Measurements from ENCODE around the gene LUC7L.

The LUC7L gene

GRCh38 chr16:187330-187729 lies 41.9 kb downstream of the LUC7L start:
- DNase-seq (ENCODE audit: low read depth), result no peak
- Histone ChIP-seq H3K27me3 (replicated peaks; ENCODE audit: control insufficient read depth, insufficient read depth, low read length) (no peaks in the 10 kb centered on the region), H3K9ac (ENCODE audit: low read length) (no peak overlapping the region), H3K4me1 (ENCODE audit: control insufficient read depth, insufficient read depth, low read length) (no peaks in the 10 kb centered on the region), H3K4me3 (ENCODE audit: low read length) (no peak overlapping the region), H3K36me3 (ENCODE audit: control insufficient read depth, insufficient read depth, low read length, severe bottlenecking) (peaks cover 51% of the 10 kb centered on the region), H3K9me3 (ENCODE audit: control insufficient read depth, low read length) (no peaks in the 10 kb centered on the region)

DNA sequence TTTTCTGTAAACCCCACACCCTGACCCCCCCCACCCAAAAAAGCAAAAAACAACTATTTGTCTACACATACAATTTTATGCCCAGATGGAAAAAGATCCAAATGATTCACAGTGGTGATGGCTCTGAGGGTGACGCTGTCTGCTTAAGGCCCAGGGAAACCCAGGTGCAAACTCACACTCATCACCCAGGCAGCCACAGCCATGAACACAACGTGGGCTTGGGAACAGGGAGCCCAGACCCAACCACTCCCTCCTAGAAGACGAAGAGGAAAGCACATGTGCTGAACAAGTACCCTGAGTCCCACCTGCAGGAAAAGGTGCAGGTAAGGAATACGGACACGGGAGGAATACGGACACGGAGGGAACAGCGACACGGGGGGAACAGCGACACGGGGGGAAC lies 43.6 kb downstream of the LUC7L start:
- H3K4me3 ChIP-seq (ENCODE audit: low read length), result no peak overlapping the region
- H3K36me3 ChIP-seq (ENCODE audit: control insufficient read depth, insufficient read depth, low read length, severe bottlenecking), result peaks cover 35% of the 10 kb centered on the region
- H3K9me3 ChIP-seq (ENCODE audit: control insufficient read depth, low read length), result no peaks in the 10 kb centered on the region
- H3K9ac ChIP-seq (ENCODE audit: low read length), result no peak overlapping the region
- H3K27me3 ChIP-seq (replicated peaks; ENCODE audit: control insufficient read depth, insufficient read depth, low read length), result no peaks in the 10 kb centered on the region
- H3K4me1 ChIP-seq (ENCODE audit: control insufficient read depth, insufficient read depth, low read length), result peaks cover 5% of the 10 kb centered on the region
- DNase-seq (ENCODE audit: low read depth), result no peak

DNA sequence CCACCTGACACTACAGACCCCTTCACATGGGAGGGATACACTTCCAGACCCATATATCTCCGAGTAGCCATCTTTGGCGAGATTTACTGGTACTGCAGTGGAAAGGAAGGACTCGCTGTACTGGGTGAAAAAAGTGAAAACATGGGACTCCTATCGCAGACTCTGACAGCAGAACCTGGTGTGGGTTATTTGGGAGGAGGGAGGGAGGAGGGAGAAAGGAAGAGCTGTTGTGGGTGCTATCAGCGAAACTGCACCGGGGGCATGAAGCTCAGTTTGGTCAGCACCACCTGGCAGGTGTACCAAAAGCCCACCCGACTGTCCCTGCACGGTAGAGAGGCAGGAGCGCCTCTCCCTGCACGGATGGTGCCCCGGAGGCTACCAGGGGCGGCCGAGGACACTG lies 44.0 kb downstream of the LUC7L start:
- H3K36me3 ChIP-seq (ENCODE audit: control insufficient read depth, insufficient read depth, low read length, severe bottlenecking), result peaks cover 30% of the 10 kb centered on the region

DNA sequence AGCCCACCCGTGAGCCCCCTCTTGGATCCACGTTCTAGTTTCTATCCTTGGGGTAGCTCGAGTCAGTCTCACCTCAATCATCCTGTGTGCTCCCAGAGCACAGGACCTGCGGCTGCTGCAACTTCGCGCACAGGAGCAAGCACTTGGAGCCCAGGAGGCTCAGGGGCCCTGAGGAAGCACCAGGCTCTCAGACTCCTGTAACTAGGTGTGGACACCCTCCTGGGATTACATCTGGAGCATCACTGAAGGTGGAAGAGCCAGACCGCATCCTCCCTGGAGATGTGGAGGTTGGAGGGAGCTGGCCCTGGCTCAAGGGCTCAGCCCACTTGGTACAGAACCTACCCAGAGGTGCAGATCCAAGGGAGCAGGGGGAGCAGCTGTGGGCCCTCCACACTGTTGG lies 46.2 kb downstream of the LUC7L start:
- H3K36me3 ChIP-seq (ENCODE audit: control insufficient read depth, insufficient read depth, low read length, severe bottlenecking), result peaks cover 9% of the 10 kb centered on the region
- no peak overlapping the region for H3K9ac ChIP-seq (ENCODE audit: low read length)
- H3K27me3 ChIP-seq (replicated peaks; ENCODE audit: control insufficient read depth, insufficient read depth, low read length), result peaks cover 19% of the 10 kb centered on the region
- H3K4me3 ChIP-seq (ENCODE audit: low read length), result no peak overlapping the region
- H3K4me1 ChIP-seq (ENCODE audit: control insufficient read depth, insufficient read depth, low read length), result peaks cover 8% of the 10 kb centered on the region
- H3K9me3 ChIP-seq (ENCODE audit: control insufficient read depth, low read length), result no peaks in the 10 kb centered on the region
- no peak for DNase-seq (ENCODE audit: low read depth)

More for the DNA sequence above, 44.0 kb downstream of the LUC7L start:
- H3K27me3 ChIP-seq (replicated peaks; ENCODE audit: control insufficient read depth, insufficient read depth, low read length), result no peaks in the 10 kb centered on the region
- DNase-seq (ENCODE audit: low read depth), result no peak
- peaks cover 6% of the 10 kb centered on the region for H3K4me1 ChIP-seq (ENCODE audit: control insufficient read depth, insufficient read depth, low read length)
- no peaks in the 10 kb centered on the region for H3K9me3 ChIP-seq (ENCODE audit: control insufficient read depth, low read length)
- H3K9ac ChIP-seq (ENCODE audit: low read length), result no peak overlapping the region
- no peak overlapping the region for H3K4me3 ChIP-seq (ENCODE audit: low read length)

- Histone ChIP-seq H3K9ac (ENCODE audit: low read length) (peak overlapping the region; percentile 0), H3K4me3 (ENCODE audit: low read length) (no peak overlapping the region), H3K27me3 (replicated peaks; ENCODE audit: control insufficient read depth, insufficient read depth, low read length) (peaks cover 26% of the 10 kb centered on the region), H3K4me1 (ENCODE audit: control insufficient read depth, insufficient read depth, low read length) (peaks cover 8% of the 10 kb centered on the region), H3K9me3 (ENCODE audit: control insufficient read depth, low read length) (no peaks in the 10 kb centered on the region), H3K36me3 (ENCODE audit: control insufficient read depth, insufficient read depth, low read length, severe bottlenecking) (no peaks in the 10 kb centered on the region)
- DNase-seq (ENCODE audit: low read depth), result no peak
Observed at GRCh38 chr16:181565-182021, 47.7 kb downstream of the LUC7L start.

GRCh38 chr16:180681-181564 lies 48.3 kb downstream of the LUC7L start:
- H3K27me3 ChIP-seq (replicated peaks; ENCODE audit: control insufficient read depth, insufficient read depth, low read length), result peaks cover 26% of the 10 kb centered on the region
- H3K9ac ChIP-seq (ENCODE audit: low read length), result no peak overlapping the region
- peak overlapping the region; percentile 47 for H3K4me3 ChIP-seq (ENCODE audit: low read length)
- no peaks in the 10 kb centered on the region for H3K36me3 ChIP-seq (ENCODE audit: control insufficient read depth, insufficient read depth, low read length, severe bottlenecking)
- peak; percentile 82 for DNase-seq (ENCODE audit: low read depth)
- H3K4me1 ChIP-seq (ENCODE audit: control insufficient read depth, insufficient read depth, low read length), result peaks cover 8% of the 10 kb centered on the region
- H3K9me3 ChIP-seq (ENCODE audit: control insufficient read depth, low read length), result no peaks in the 10 kb centered on the region

- peaks cover 32% of the 10 kb centered on the region for H3K27me3 ChIP-seq (replicated peaks; ENCODE audit: control insufficient read depth, insufficient read depth, low read length)
- peaks cover 8% of the 10 kb centered on the region for H3K4me1 ChIP-seq (ENCODE audit: control insufficient read depth, insufficient read depth, low read length)
- peak within 1 kb of the TSS; percentile 47 for H3K4me3 ChIP-seq (ENCODE audit: low read length)
- H3K9me3 ChIP-seq (ENCODE audit: control insufficient read depth, low read length), result no peaks in the 10 kb centered on the region
- peak; percentile 66 for DNase-seq (ENCODE audit: low read depth)
- H3K36me3 ChIP-seq (ENCODE audit: control insufficient read depth, insufficient read depth, low read length, severe bottlenecking), result no peaks in the 10 kb centered on the region
- no peak within 1 kb of the TSS for H3K9ac ChIP-seq (ENCODE audit: low read length)
Observed at GRCh38 chr16:180101-180675, 49.1 kb downstream of the LUC7L start, which contains the start of gene HBQ1. Gene HBQ1 (plus strand): TSS chr16:180459. CDS start chr16:180487, 28 bp downstream.

DNA sequence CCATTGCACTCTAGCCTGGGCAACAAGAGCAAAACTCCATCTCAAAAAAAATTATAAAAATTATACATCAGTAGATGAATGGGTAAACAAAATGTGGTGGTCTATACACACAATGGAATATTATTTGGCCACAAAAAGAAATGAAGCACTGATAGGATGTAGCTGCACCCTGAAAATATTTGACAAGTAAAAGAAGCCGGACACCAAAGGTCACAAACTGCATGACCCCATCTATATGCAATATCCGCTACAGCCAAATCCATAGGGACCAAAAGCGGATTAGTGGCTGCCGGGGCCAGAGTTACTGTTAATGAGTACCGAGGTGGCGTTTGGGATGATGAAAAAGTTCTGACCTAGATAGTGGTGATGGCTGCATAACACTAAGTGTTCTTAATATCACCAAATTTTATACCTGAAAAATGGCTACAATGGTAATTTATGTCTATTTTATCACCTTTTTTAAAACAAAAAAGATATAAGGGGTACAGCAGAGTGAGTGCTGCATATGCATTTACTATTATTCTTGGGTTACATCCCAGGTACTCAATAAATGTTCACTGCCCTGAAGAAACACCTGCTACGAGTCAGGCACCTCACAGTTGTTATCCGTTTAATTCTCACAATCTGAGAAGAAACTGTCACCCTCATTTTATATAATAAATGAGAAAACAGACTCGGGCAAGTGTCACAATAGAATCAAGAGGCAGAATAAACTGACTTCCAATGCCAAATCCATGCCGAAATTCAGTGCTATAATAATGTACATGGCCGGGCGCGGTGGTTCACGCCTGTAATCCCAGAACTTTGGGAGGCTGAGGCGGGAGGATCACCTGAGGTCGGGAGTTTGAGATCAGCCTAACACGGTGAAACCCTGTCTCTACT lies 49.8 kb downstream of the LUC7L start:
- peaks cover 36% of the 10 kb centered on the region for H3K27me3 ChIP-seq (replicated peaks; ENCODE audit: control insufficient read depth, insufficient read depth, low read length)
- no peak overlapping the region for H3K4me3 ChIP-seq (ENCODE audit: low read length)

GRCh38 chr16:178668-179015 lies 50.6 kb downstream of the LUC7L start:
- H3K4me3 ChIP-seq (ENCODE audit: low read length), result no peak overlapping the region
- DNase-seq (ENCODE audit: low read depth), result no peak
- no peaks in the 10 kb centered on the region for H3K9me3 ChIP-seq (ENCODE audit: control insufficient read depth, low read length)
- H3K36me3 ChIP-seq (ENCODE audit: control insufficient read depth, insufficient read depth, low read length, severe bottlenecking), result no peaks in the 10 kb centered on the region
- peaks cover 8% of the 10 kb centered on the region for H3K4me1 ChIP-seq (ENCODE audit: control insufficient read depth, insufficient read depth, low read length)
- peaks cover 36% of the 10 kb centered on the region for H3K27me3 ChIP-seq (replicated peaks; ENCODE audit: control insufficient read depth, insufficient read depth, low read length)
- H3K9ac ChIP-seq (ENCODE audit: low read length), result no peak overlapping the region

More for the DNA sequence above, 49.8 kb downstream of the LUC7L start:
- H3K4me1 ChIP-seq (ENCODE audit: control insufficient read depth, insufficient read depth, low read length), result peaks cover 8% of the 10 kb centered on the region
- H3K9ac ChIP-seq (ENCODE audit: low read length), result no peak overlapping the region
- DNase-seq (ENCODE audit: low read depth), result no peak
- H3K36me3 ChIP-seq (ENCODE audit: control insufficient read depth, insufficient read depth, low read length, severe bottlenecking), result no peaks in the 10 kb centered on the region
- H3K9me3 ChIP-seq (ENCODE audit: control insufficient read depth, low read length), result no peaks in the 10 kb centered on the region

DNA sequence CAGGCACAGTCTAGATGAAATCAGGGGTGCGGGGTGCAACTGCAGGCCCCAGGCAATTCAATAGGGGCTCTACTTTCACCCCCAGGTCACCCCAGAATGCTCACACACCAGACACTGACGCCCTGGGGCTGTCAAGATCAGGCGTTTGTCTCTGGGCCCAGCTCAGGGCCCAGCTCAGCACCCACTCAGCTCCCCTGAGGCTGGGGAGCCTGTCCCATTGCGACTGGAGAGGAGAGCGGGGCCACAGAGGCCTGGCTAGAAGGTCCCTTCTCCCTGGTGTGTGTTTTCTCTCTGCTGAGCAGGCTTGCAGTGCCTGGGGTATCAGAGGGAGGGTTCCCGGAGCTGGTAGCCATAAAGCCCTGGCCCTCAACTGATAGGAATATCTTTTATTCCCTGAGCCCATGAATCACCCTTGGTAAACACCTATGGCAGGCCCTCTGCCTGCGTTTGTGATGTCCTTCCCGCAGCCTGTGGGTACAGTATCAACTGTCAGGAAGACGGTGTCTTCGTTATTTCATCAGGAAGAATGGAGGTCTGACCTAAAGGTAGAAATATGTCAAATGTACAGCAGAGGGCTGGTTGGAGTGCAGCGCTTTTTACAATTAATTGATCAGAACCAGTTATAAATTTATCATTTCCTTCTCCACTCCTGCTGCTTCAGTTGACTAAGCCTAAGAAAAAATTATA lies 51.1 kb downstream of the LUC7L start:
- DNase-seq (ENCODE audit: low read depth), result no peak
- Histone ChIP-seq H3K36me3 (ENCODE audit: control insufficient read depth, insufficient read depth, low read length, severe bottlenecking) (no peaks in the 10 kb centered on the region), H3K4me3 (ENCODE audit: low read length) (no peak overlapping the region), H3K27me3 (replicated peaks; ENCODE audit: control insufficient read depth, insufficient read depth, low read length) (peaks cover 36% of the 10 kb centered on the region), H3K4me1 (ENCODE audit: control insufficient read depth, insufficient read depth, low read length) (peaks cover 8% of the 10 kb centered on the region), H3K9ac (ENCODE audit: low read length) (no peak overlapping the region), H3K9me3 (ENCODE audit: control insufficient read depth, low read length) (no peaks in the 10 kb centered on the region)
